ENCODE results near the gene KCNK1.

DNA sequence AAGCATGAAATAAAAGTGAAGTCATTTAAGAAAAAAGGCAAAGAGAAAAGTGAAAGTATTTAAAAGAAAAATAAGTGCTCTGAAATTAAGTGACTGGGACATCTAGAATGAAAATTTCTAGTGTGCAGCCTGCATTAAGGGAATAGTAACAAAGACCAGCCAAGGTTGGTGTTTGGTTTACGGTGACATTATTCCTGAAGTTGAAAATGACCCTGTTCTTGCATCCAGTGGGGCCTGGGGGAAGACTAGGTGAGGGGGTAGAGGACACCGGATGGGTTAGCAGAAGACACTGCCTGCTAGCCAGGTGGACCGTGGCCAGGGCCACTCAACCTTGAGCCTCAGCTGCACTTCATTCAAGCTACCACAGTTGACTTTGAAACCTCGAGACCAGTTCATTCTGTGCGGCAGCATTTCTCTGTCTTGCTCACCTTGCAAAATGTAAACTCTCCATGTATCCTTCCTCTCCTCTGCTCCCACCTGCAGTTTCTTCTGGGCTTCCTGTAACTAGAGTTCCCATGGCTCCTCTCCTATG, 14.3 kb upstream of the KCNK1 start:
- TF ChIP-seq, protein P1, sequence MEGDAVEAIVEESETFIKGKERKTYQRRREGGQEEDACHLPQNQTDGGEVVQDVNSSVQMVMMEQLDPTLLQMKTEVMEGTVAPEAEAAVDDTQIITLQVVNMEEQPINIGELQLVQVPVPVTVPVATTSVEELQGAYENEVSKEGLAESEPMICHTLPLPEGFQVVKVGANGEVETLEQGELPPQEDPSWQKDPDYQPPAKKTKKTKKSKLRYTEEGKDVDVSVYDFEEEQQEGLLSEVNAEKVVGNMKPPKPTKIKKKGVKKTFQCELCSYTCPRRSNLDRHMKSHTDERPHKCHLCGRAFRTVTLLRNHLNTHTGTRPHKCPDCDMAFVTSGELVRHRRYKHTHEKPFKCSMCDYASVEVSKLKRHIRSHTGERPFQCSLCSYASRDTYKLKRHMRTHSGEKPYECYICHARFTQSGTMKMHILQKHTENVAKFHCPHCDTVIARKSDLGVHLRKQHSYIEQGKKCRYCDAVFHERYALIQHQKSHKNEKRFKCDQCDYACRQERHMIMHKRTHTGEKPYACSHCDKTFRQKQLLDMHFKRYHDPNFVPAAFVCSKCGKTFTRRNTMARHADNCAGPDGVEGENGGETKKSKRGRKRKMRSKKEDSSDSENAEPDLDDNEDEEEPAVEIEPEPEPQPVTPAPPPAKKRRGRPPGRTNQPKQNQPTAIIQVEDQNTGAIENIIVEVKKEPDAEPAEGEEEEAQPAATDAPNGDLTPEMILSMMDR (IDR thresholded peaks at IDR 0.05) = no peak
- TF ChIP-seq POLR2A (IDR thresholded peaks at IDR 0.05) = no peak
